ENCODE data around the gene GPHN. TPM values are rescaled to one million over a fixed set of nuclear protein-coding genes. Genes with fewer than 3 reads are reported as not detected.
A peak's percentile ranks its signal among the peaks of the same experiment; 100 is the strongest.

The GPHN gene
- total RNA-seq, result 8.8 and 21.6 TPM in 2 replicates

GRCh38 chr14:66507722-66508546, at the start of gene GPHN:
GPHN (plus strand) TSS chr14:66508147.
- peak; percentile 98 for DNase-seq

- DNase-seq, result no peak
Measured at GRCh38 chr14:66459603-66460002, 48.3 kb upstream of the GPHN start.

- no peak for DNase-seq
Measured at GRCh38 chr14:66464261-66464660, 43.7 kb upstream of the GPHN start.

GRCh38 chr14:66468778-66469367, 39.1 kb upstream of the GPHN start:
- DNase-seq, result no peak

- no peak for DNase-seq
Measured at GRCh38 chr14:66471584-66471983, 36.4 kb upstream of the GPHN start.

- DNase-seq, result no peak
Measured at GRCh38 chr14:66472251-66472650, 35.7 kb upstream of the GPHN start.

- DNase-seq, result no peak
Measured at GRCh38 chr14:66473223-66473622, 34.7 kb upstream of the GPHN start.

- peak; percentile 42 for DNase-seq
Measured at GRCh38 chr14:66476964-66477363, 31.0 kb upstream of the GPHN start.

GRCh38 chr14:66477567-66477966, 30.4 kb upstream of the GPHN start:
- DNase-seq, result no peak

- DNase-seq, result no peak
Measured at GRCh38 chr14:66482873-66483272, 25.1 kb upstream of the GPHN start.

GRCh38 chr14:66483322-66483721, 24.6 kb upstream of the GPHN start:
- no peak for DNase-seq

GRCh38 chr14:66485029-66485428, 22.9 kb upstream of the GPHN start:
- no peak for DNase-seq

GRCh38 chr14:66485910-66486421, 22.0 kb upstream of the GPHN start, which contains the start of gene CCDC196:
CCDC196 (plus strand) TSS chr14:66486371; CDS start chr14:66486503, 132 bp downstream.
- no peak for DNase-seq

- no peak for DNase-seq
Measured at GRCh38 chr14:66487164-66487563, 20.8 kb upstream of the GPHN start.

GRCh38 chr14:66490143-66491111, 17.5 kb upstream of the GPHN start:
- DNase-seq, result no peak

- no peak for DNase-seq
Measured at GRCh38 chr14:66493750-66494149, 14.2 kb upstream of the GPHN start.

- peak; percentile 84 for DNase-seq
Measured at GRCh38 chr14:66495218-66496098, 12.5 kb upstream of the GPHN start.

- DNase-seq, result no peak
Measured at GRCh38 chr14:66496188-66496807, 11.6 kb upstream of the GPHN start.

GRCh38 chr14:66496911-66497310, 11.0 kb upstream of the GPHN start:
- no peak for DNase-seq

- DNase-seq, result no peak
Measured at GRCh38 chr14:66498311-66498710, 9.6 kb upstream of the GPHN start.

GRCh38 chr14:66501592-66501991, 6.4 kb upstream of the GPHN start:
- DNase-seq, result no peak
